ENCODE measurements around the gene DUSP18.

Gene DUSP18

GRCh38 chr22:30691204-30691603 lies 23.5 kb upstream of the DUSP18 start:
- Histone ChIP-seq H3K27me3 (ENCODE audit: low read length) (no peaks in the 10 kb centered on the region), H3K9me3 (ENCODE audit: insufficient read depth, low read length) (no peaks in the 10 kb centered on the region), H3F3A (ENCODE audit: insufficient read depth) (no peaks in the 10 kb centered on the region), H4K20me1 (ENCODE audit: low read depth, low read length) (no peaks in the 10 kb centered on the region), H3K4me3 (ENCODE audit: insufficient read depth, low read length, poor library complexity, severe bottlenecking) (no peak overlapping the region), H3K9ac (ENCODE audit: low read length) (no peak overlapping the region), H3K79me2 (ENCODE audit: insufficient read depth, low read length) (no peaks in the 10 kb centered on the region), H2AFZ (ENCODE audit: low read depth, low read length, severe bottlenecking) (no peak overlapping the region), H3K27ac (ENCODE audit: low read depth, low read length) (no peak overlapping the region), H3K36me3 (ENCODE audit: low read length) (no peaks in the 10 kb centered on the region), H3K4me2 (ENCODE audit: low read depth, low read length, poor library complexity, severe bottlenecking) (no peak overlapping the region), H3K9me2 (replicated peaks; ENCODE audit: insufficient read depth, low read length) (no peaks in the 10 kb centered on the region)
- no peak for TF ChIP-seq EZH2phosphoT487 (conservative IDR thresholded peaks at IDR 0.05; ENCODE audit: low read length)
- no peak for TF ChIP-seq CTCF (IDR thresholded peaks at IDR 0.05; ENCODE audit: insufficient read depth, low read length, poor library complexity, severe bottlenecking)

GRCh38 chr22:30689622-30690021 lies 21.9 kb upstream of the DUSP18 start:
- no peak overlapping the region for H3K27ac ChIP-seq (ENCODE audit: low read depth, low read length)
- no peak overlapping the region for H2AFZ ChIP-seq (ENCODE audit: low read depth, low read length, severe bottlenecking)
- H3K4me2 ChIP-seq (ENCODE audit: low read depth, low read length, poor library complexity, severe bottlenecking): no peak overlapping the region
- H3K4me3 ChIP-seq (ENCODE audit: insufficient read depth, low read length, poor library complexity, severe bottlenecking): no peak overlapping the region
- no peaks in the 10 kb centered on the region for H3F3A ChIP-seq (ENCODE audit: insufficient read depth)
- H3K9ac ChIP-seq (ENCODE audit: low read length): no peak overlapping the region
- H3K27me3 ChIP-seq (ENCODE audit: low read length): no peaks in the 10 kb centered on the region
- no peaks in the 10 kb centered on the region for H3K9me2 ChIP-seq (replicated peaks; ENCODE audit: insufficient read depth, low read length)
- TF ChIP-seq EZH2phosphoT487 (conservative IDR thresholded peaks at IDR 0.05; ENCODE audit: low read length) (no peak), CTCF (IDR thresholded peaks at IDR 0.05; ENCODE audit: insufficient read depth, low read length, poor library complexity, severe bottlenecking) (no peak)
- H4K20me1 ChIP-seq (ENCODE audit: low read depth, low read length): no peaks in the 10 kb centered on the region
- no peaks in the 10 kb centered on the region for H3K79me2 ChIP-seq (ENCODE audit: insufficient read depth, low read length)
- no peaks in the 10 kb centered on the region for H3K36me3 ChIP-seq (ENCODE audit: low read length)
- no peaks in the 10 kb centered on the region for H3K9me3 ChIP-seq (ENCODE audit: insufficient read depth, low read length)

GRCh38 chr22:30687358-30687757 lies 19.7 kb upstream of the DUSP18 start:
- Histone ChIP-seq H3K36me3 (ENCODE audit: low read length) (no peaks in the 10 kb centered on the region), H3F3A (ENCODE audit: insufficient read depth) (no peaks in the 10 kb centered on the region), H3K27me3 (ENCODE audit: low read length) (no peaks in the 10 kb centered on the region), H3K4me3 (ENCODE audit: insufficient read depth, low read length, poor library complexity, severe bottlenecking) (no peak overlapping the region), H2AFZ (ENCODE audit: low read depth, low read length, severe bottlenecking) (no peak overlapping the region), H3K79me2 (ENCODE audit: insufficient read depth, low read length) (no peaks in the 10 kb centered on the region), H3K4me2 (ENCODE audit: low read depth, low read length, poor library complexity, severe bottlenecking) (no peak overlapping the region), H3K9me2 (replicated peaks; ENCODE audit: insufficient read depth, low read length) (no peaks in the 10 kb centered on the region), H4K20me1 (ENCODE audit: low read depth, low read length) (no peaks in the 10 kb centered on the region), H3K27ac (ENCODE audit: low read depth, low read length) (no peak overlapping the region), H3K9ac (ENCODE audit: low read length) (no peak overlapping the region), H3K9me3 (ENCODE audit: insufficient read depth, low read length) (no peaks in the 10 kb centered on the region)
- TF ChIP-seq CTCF (IDR thresholded peaks at IDR 0.05; ENCODE audit: insufficient read depth, low read length, poor library complexity, severe bottlenecking) (no peak), EZH2phosphoT487 (conservative IDR thresholded peaks at IDR 0.05; ENCODE audit: low read length) (no peak)
